Fibroblast of skin of left biceps (primary cell): ENCODE measurements around the gene P2RY12.
"Not testable (repeated sequence)": the region's sequence is repeated elsewhere in the genome, so short reads cannot be mapped to it uniquely, and the experiment has no call there.

Experiments used
- DNase-seq, 2 experiments: peaks; one replicate each; pipeline ENCODE4 v3.0.0-alpha.2; 2013; ENCODE audit warnings: low read depth in 2 of 2

P2RY12 gene

DNA sequence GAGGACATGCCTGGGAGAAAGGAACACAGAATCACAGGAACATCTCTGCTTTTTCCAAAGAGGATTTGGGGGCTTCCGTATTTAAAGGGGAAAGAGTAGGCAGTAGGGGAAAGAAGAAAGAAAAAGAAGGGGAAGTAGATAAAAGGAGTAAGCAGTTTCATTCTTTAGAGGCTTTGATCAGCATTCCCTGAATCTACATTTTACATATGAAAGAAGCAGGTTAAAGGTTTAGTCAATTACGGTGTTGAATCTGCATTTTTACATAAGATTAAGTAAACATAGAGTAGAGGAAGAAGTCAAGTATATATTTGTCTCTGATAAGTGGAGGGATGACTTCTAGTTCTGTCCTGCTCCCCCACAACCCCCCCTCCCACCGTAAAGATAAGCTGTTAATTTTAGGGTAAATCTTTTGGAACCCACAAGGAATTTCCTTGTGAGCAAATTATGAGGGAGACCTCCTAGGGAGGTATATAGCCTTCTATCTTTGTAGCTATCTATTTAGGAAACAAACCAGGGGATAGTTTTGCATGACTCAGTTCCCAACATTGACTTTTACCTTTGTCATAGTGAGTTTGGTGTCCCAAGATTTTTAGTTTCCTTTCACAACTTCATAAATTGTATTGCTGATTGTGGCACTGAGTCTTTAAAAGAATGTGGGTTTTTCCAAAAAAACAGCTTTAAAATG is 8.7 kb upstream of the P2RY12 start:
- DNase-seq, result no peak

- DNase-seq, result not testable (repeated sequence)
These were observed 7.6 kb upstream of the P2RY12 start for GRCh38 chr3:151392191-151392590.

DNA sequence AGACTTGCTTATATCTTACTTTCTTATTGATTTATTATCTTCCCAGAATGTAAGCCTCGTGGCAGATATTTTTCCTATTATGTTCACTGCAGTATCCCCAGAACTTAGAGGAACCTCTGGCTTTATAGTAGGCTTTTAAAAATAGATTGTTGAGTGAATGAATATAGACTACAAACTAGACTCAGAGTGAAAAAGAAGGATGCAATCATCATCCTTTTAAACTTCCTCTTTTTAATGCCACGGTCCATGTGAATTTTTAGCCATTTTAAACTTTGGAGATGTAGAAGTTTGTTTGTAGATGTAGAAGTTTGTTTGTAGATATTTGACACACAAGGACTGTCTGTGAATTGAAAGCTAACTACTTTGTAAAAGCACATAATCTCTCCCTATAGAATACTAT is 7.2 kb upstream of the P2RY12 start:
- no peak for DNase-seq

GRCh38 chr3:151387842-151388241 is 3.3 kb upstream of the P2RY12 start:
- no peak for DNase-seq

- no peak for DNase-seq
These were observed 2.9 kb upstream of the P2RY12 start for GRCh38 chr3:151387432-151387831.

DNA sequence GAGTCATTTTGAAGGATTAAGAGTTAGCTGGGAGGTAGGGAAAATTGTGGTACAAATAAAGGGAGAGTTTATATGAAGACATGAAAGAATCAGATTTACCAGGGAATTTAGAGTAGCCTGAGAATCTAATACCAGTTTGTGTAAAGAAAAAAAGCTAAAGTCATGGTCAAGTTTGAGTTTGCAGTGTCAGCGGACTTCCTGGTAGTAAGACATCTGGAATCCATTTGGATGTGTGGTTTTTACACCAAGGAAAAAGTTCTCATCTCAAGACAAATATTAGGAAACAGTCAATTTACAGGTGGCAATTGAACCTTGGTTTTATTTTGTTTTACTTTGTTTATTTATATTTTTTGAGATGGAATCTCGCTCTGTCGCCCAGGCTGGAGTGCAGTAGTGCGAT is 1.5 kb upstream of the P2RY12 start:
- DNase-seq, result no peak

GRCh38 chr3:151383956-151384355 is 597 bp downstream of the P2RY12 start:
- DNase-seq, result no peak

DNA sequence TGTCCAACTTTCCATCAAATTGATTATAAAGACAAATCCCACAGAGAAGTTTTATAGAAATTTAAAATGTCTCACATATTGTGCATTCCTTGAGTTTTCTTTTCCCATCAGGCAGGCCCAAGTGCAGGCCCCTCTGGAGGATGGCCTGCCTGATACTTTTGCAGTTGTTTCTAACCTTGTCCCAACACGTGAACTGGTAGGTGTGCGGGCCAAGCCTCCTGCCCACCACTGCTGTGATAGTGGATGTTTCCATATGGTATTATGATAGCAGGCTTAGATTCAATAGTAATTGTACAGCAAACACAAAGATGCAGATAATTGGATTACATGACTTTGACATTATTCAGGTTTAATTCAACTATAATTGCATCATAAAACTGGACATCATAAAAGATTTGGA is 1.4 kb downstream of the P2RY12 start:
- no peak for DNase-seq

GRCh38 chr3:151382671-151383070 is 1.9 kb downstream of the P2RY12 start:
- DNase-seq, result no peak

DNA sequence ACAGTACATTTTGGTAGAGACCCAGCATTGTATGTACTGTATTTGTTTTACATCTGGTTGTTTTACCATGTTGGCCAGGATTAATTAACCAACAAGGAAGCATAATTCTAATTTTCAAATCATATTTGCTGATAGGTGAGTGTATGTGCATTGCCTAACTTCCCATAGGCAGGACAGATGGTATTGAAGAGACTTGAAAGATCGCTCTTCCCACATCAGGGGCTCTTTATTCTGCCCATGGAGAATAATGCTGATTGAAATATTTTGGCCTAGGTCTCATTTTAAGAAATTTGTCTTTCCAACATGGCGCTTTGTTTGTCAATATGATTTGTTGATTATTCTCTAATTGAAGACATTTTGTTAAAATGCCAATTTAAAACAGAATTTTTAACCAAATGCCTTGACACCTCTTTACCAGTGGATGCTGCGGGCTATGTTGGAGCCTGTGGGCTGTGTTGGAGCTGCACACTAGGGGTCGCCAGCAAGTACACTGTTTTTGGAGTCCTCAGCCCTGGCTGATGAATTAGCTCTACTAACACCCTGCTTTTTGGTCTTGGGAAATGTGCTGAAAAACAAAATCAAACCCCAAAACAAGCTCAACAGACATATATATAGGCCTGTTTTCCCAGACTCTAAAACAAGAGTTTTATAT is 5.3 kb downstream of the P2RY12 start:
- no peak for DNase-seq

DNA sequence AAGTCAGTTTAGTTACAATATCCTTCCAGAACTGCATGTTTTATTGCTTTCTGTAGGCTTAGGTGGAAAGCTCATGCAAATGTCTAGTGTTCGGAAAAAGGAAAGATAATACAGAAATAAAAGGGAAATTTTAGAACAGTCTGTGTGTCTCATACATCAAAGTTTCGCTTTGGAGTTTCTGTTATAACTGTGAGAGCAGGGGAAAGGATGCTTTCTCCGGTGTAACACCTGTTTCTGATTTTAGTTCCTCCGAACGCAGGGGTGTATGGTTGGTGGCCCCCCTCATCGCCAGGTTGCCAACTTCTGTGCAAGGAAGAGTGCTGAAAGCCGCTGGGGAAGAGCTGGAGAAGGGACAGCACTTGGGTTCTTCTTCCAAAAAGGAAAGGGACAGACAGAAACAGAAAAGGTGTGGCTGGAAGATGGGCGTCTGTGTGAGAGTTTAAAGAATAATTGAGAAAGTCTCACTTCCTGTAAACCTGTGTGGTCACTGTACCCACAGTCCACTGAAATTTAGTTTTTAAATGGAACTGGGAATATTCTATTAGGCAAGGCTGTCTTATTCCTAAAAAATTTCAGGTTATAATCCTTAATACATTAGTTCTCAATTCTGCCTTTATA is 6.7 kb downstream of the P2RY12 start:
- no peak for DNase-seq

GRCh38 chr3:151372063-151372820 is 12.3 kb downstream of the P2RY12 start:
- DNase-seq, result no peak

DNA sequence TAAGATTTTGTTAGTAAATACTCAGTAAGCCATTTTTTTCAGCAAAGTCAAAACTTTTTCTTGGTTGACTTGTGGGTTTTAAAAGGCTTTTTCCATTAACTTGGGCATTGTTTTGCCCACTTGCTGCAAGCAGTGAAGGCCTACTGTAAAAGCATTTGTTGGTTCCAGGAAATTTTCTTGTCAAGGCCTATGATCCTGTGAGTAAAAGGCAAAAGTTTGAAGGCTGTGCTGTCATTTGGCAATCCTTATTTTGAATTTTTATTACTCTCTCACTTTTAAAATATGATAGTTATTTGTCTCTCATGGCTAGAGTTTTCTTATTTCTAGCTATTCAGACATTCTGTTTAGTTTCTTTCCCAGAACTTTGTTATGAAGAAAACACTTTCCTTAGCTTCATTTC is 13.0 kb downstream of the P2RY12 start:
- no peak for DNase-seq

DNA sequence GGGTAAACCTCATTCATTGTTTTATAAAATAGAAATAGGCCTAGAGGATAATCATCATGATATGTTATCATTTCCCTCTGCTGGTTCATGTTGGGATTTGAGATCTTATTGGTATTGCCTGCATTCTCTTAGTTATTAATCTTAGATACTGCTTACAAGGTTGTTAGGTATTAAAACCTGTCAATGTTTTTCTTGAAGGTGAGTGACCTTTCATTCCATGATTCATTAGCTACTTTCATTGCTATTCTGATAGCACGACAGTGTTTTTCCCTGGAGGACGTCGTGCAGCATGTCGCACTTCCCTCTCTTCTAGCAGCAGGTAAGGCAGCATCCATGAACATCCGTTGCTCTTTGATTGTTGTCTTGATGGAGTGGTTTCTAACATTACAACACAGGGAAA is 17.1 kb downstream of the P2RY12 start:
- no peak for DNase-seq

DNA sequence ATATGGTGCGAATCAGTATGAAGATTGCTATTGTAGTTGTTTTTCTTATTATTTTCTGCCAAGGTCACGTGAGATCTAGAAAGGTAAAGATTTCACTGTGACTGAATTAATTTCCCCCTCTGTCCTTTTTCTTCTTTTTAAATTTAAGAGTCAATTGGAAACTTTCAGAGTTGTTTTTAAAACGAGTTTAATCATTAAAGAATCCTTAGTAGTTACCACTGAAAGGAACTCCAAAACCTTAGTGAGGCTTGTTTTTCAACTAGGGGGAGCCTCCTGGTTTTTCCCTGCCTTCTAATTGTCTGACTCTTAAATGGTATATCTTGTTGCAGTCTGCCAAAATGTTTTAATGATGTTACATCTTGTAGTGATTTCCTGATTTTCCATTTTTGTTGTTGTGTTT is 17.6 kb downstream of the P2RY12 start:
- DNase-seq, result no peak

DNA sequence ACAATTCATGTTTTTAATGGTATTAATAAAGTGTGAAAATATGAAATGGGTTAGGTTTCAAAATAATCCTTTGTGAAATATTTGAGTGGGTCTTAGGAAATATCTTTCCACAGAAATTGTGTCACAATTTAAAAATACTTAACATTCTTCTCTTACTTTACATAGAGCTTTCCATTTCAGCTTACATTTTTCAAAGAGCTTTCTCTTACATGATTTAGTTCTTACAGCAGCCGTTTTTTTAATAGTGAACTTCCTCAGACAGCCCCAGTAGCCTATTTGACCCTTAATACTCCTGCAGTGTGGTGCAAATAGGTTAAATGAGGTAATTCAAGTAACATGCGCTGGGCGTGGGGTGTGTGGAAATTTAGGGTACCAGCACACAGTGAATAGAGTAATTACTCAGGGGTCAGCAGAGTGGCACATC is 21.8 kb downstream of the P2RY12 start:
- DNase-seq, result peak; percentile 38 to 46

DNA sequence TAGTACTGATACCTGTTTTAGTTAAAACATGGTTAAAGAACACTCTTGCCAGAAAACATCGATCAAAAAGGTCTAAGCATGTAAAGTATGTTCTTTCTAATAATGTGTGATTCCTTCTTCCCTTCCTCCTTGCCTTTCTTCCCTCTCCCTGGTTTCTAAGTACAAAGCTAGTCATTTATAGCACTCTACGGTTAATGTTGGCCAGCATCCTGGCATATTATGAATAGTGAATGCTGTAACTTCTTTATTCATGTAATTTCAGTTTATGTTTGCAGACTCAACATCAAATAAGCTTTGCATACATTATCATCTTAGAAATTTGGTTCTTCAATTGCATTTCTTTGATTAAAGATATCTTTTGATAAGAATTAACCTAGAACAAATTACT is 27.1 kb downstream of the P2RY12 start:
- DNase-seq, result no peak

GRCh38 chr3:151356794-151357462 is 27.6 kb downstream of the P2RY12 start:
- DNase-seq, result no peak

GRCh38 chr3:151351648-151352047 is 32.9 kb downstream of the P2RY12 start:
- DNase-seq, result no peak

DNA sequence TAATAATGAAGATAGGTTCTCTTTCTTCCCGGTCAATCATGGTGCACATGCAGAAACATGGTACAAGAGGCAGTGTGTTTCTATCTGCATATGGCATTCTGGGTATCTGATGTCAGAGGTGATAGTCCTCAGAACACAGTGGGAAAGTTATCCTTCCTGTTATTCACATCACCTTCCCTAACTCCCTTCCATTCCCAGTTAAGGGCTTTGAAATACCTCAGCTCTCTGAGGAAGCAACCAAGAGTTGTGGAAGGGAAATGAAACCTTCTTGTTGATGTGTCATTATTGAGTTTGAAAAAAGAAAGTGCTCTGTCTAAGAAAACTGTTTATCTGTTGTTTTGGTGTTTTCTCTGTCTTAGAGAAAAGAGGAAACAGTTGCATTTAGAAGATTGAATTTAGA is 33.3 kb downstream of the P2RY12 start:
- no peak for DNase-seq

GRCh38 chr3:151350656-151351055 is 33.9 kb downstream of the P2RY12 start:
- no peak for DNase-seq

DNA sequence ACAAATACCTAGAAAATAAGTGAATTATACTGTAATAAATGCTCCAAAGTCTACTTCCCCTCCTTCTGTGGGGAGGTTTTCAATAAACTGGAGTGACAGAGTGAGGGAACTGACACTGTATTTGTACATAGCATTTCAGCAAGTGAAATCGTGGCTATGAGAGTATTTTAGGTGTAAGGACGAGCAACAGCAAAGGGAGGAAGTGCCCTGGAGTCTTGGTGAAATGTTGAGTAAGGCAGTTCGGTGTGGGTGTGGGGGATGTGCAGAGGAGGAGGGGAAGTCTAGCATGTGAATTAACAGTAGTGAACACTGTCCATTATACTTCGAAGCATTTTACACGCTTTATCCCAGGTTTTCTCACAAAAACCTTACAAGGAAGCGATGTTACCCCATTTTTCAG is 37.1 kb downstream of the P2RY12 start:
- no peak for DNase-seq
